ENCODE results near the gene APOL1. TPM values are rescaled to one million over a fixed set of nuclear protein-coding genes. Genes with fewer than 3 reads are reported as not detected.
A peak's percentile ranks its signal among the peaks of the same experiment; 100 is the strongest.

APOL1 gene
- total RNA-seq, 6 experiments from 2014 or later = 0.55 to 6.2 (median 4.9) TPM

DNA sequence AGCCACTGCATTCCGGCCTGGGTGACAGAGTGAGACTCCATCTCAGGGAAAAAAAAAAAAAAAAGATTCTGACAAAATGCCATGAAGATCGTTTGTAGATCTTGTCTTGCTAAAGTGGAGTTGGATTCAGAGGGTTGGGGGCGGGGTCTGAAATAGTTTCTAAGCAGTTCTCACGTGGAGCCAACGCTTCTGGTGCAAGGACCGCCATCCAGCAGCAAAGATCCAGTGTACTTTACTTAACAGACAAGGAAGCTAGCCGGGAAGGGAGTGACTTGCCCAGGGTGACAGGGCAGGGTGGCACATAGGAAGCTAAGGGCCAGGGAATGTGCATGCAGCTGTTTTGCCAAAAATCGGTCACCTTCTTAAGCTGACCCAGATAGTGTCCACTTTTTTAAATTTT, 27.4 kb downstream of the APOL1 start:
- peaks cover 30% of the 10 kb centered on the region for H3K36me3 Mint-ChIP-seq (ENCODE audit: low read depth)
- H3K4me3 Mint-ChIP-seq = no peak overlapping the region; the same call in 1 of the 2 replicates
- H3K27me3 Mint-ChIP-seq (ENCODE audit: insufficient read depth) = peaks cover 67% of the 10 kb centered on the region

DNA sequence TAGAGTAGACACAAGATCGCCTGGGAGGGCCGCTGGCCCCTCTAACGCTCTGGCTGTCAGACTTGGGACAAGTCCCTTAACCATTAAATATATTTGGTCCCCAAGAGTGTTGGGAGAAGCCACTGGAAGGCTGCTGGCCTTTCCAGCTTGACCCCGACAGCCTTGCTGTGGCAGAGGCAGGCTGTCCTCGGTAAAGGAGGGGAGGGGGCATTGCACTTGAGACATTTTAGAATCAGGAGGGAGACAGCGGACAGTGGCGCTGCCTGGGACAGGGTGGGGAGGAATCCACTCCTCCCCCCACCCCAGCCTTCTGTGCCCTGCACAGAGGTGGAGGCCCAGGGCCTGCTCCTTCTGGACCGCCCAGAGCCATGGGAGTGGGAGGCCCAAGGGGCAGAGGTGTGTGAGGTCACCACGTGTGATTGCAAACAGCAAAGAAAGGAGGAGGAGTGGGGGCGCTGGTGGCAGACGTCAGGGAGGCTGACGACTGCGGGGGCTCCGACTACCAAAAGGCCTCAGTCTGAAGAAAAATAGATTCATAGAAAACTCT, 28.9 kb downstream of the APOL1 start:
- Mint-ChIP-seq H3K27ac (peak overlapping the region; percentile 51; the same call in 1 of the 2 replicates), H3K36me3 (ENCODE audit: low read depth) (peaks cover 37% of the 10 kb centered on the region), H3K27me3 (ENCODE audit: insufficient read depth) (peaks cover 68% of the 10 kb centered on the region), H3K4me1 (ENCODE audit: low read depth) (peaks cover 26% of the 10 kb centered on the region), H3K9me3 (peaks cover 10% of the 10 kb centered on the region; the same call in 1 of the 2 replicates), H3K4me3 (peak overlapping the region; percentile 7; the same call in 1 of the 2 replicates)
- DNase-seq = no peak
- TF ChIP-seq, protein P1, sequence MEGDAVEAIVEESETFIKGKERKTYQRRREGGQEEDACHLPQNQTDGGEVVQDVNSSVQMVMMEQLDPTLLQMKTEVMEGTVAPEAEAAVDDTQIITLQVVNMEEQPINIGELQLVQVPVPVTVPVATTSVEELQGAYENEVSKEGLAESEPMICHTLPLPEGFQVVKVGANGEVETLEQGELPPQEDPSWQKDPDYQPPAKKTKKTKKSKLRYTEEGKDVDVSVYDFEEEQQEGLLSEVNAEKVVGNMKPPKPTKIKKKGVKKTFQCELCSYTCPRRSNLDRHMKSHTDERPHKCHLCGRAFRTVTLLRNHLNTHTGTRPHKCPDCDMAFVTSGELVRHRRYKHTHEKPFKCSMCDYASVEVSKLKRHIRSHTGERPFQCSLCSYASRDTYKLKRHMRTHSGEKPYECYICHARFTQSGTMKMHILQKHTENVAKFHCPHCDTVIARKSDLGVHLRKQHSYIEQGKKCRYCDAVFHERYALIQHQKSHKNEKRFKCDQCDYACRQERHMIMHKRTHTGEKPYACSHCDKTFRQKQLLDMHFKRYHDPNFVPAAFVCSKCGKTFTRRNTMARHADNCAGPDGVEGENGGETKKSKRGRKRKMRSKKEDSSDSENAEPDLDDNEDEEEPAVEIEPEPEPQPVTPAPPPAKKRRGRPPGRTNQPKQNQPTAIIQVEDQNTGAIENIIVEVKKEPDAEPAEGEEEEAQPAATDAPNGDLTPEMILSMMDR (IDR thresholded peaks at IDR 0.05) = no peak

More for the DNA sequence above, 27.4 kb downstream of the APOL1 start:
- TF ChIP-seq, protein P1 (IDR thresholded peaks at IDR 0.05) = no peak
- Mint-ChIP-seq H3K4me1 (ENCODE audit: low read depth) (peaks cover 26% of the 10 kb centered on the region), H3K27ac (peak overlapping the region; percentile 64), H3K9me3 (peaks cover 6% of the 10 kb centered on the region; the same call in 1 of the 2 replicates)
- no peak for DNase-seq

DNA sequence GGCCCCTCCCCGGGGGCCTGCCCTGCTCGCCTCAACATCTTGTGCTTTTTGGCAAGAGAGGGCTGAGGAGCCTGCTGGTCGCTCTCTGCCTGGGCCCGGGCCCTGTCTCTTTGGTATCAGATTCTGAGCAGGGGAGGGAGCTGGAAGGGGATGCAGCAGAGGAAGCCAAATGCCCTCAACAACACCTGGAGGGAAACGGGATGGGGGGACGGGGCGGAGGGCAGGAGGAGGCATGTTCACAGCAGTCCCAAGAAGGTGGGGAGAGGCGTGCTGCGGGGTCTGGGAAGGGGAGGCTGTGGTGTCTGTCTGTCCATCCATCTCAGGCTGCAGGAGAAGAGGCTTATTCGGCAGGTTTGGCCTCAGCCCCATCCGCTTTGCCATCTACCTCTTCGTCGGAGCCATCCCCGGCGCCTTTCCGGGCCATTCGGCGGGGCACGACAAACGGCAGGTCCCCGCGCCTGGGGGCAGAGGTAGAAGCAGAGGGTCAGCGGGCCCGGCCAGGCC, 29.4 kb downstream of the APOL1 start:
- no peak for DNase-seq
- peaks cover 68% of the 10 kb centered on the region for H3K27me3 Mint-ChIP-seq (ENCODE audit: insufficient read depth)

DNA sequence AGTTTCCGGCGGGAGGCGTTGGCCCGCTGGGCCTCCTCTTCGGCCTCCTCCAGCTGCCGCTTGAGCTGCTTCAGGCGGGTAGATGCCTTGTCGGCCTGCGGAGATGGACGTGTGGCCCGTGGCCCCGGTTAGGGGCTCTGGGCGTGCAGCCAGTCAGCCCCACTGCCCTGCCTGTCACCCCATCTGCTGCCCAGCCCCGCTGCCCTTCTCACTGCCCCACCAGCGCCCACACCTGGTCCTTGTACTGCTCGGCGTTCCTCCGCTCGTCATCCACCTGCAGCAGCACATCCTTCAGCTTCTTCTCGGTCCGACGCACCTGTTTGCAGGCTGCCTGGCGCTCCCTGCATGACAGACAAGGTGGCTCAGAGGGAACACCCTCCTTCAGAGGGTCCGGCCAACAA, 31.2 kb downstream of the APOL1 start:
- peak overlapping the region; percentile 21; the same call in 1 of the 2 replicates for H3K27ac Mint-ChIP-seq
- TF ChIP-seq, protein P1 (IDR thresholded peaks at IDR 0.05) = no peak
- no peak for DNase-seq
- H3K4me3 Mint-ChIP-seq = peak overlapping the region; percentile 46; the same call in 1 of the 2 replicates
- peaks cover 68% of the 10 kb centered on the region for H3K27me3 Mint-ChIP-seq (ENCODE audit: insufficient read depth)
- H3K9me3 Mint-ChIP-seq = peaks cover 9% of the 10 kb centered on the region; the same call in 1 of the 2 replicates
- peaks cover 42% of the 10 kb centered on the region for H3K36me3 Mint-ChIP-seq (ENCODE audit: low read depth)
- peaks cover 14% of the 10 kb centered on the region; the same call in 1 of the 2 replicates for H3K4me1 Mint-ChIP-seq (ENCODE audit: low read depth)

More for the DNA sequence above, 29.4 kb downstream of the APOL1 start:
- TF ChIP-seq, protein P1 (IDR thresholded peaks at IDR 0.05) = no peak
- Mint-ChIP-seq H3K4me1 (ENCODE audit: low read depth) (peaks cover 26% of the 10 kb centered on the region), H3K36me3 (ENCODE audit: low read depth) (peaks cover 42% of the 10 kb centered on the region), H3K4me3 (no peak overlapping the region), H3K27ac (peak overlapping the region; percentile 24; the same call in 1 of the 2 replicates), H3K9me3 (peaks cover 13% of the 10 kb centered on the region; the same call in 1 of the 2 replicates)

DNA sequence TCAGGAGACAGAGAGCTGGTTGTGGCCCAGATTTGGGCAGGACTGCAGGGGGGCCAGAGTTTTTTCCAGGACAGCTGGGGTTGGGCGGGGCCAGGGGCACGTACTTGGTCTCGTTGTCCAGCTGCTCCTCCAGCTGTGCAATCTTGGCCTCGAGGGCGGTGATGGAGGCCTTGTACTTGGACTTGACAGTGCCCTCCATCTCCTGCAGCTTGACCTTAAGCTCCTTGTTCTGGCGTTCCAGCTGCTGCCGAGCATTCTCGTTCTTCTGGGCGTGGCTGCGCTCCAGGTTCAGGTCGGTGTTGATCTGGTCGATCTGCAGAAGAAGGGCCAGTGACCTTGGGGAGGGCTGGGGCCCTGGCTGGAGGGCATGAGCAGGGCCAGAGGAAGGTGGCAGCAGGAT, 32.1 kb downstream of the APOL1 start:
- Mint-ChIP-seq H3K9me3 (peaks cover 9% of the 10 kb centered on the region; the same call in 1 of the 2 replicates), H3K4me1 (ENCODE audit: low read depth) (peaks cover 14% of the 10 kb centered on the region; the same call in 1 of the 2 replicates), H3K27ac (0 out of 2 replicates have a peak overlapping the region, but pooled peaks have one; percentile 21), H3K36me3 (ENCODE audit: low read depth) (peaks cover 45% of the 10 kb centered on the region), H3K4me3 (peak overlapping the region; percentile 28; the same call in 1 of the 2 replicates), H3K27me3 (ENCODE audit: insufficient read depth) (peaks cover 68% of the 10 kb centered on the region)
- TF ChIP-seq, protein P1 (IDR thresholded peaks at IDR 0.05) = no peak
- DNase-seq = no peak
